CD14-positive monocyte (primary cell): ENCODE results near the gene LZTS2. TPM values are rescaled to one million over a fixed set of nuclear protein-coding genes. Genes with fewer than 3 reads are reported as not detected.

Experiments used
- DNase-seq, 3 donors: peaks; one replicate each; pipeline ENCODE4 v3.0.0-alpha.2; 2011 to 2022
- H2AFZ ChIP-seq: 2 replicates; pipeline ENCODE4 v1.6.0; 2012; ENCODE audit warnings: mild to moderate bottlenecking, low read depth, low read length, inconsistent platforms; ENCODE audit not compliant: insufficient read depth, poor library complexity, severe bottlenecking
- H3K27ac ChIP-seq, 2 donors: 1 replicate in 1 of 2; 2 replicates in 1 of 2; pipeline ENCODE4 v1.5.1; 2012 to 2013; ENCODE audit warnings: low read length in 2 of 2, control low read depth in 1 of 2, inconsistent platforms in 1 of 2, low read depth in 1 of 2, mild to moderate bottlenecking in 1 of 2
- H3K27me3 ChIP-seq, 2 donors: one replicate each; pipeline versions ENCODE4 v1.6.0 to v1.6.1; 2011 to 2013; ENCODE audit warnings: low read length in 2 of 2; ENCODE audit not compliant: control insufficient read depth in 2 of 2, insufficient read depth in 2 of 2
- H3K36me3 ChIP-seq, 2 donors: replicated peaks in 1 of 2; 1 replicate in 1 of 2; 2 replicates in 1 of 2; pipeline versions ENCODE4 v1.5.1 to v1.6.1; 2012 to 2013; ENCODE audit warnings: low read length in 2 of 2, control low read depth in 1 of 2, inconsistent platforms in 1 of 2, mild to moderate bottlenecking in 1 of 2; ENCODE audit not compliant: insufficient read depth in 2 of 2, control insufficient read depth in 1 of 2
- H3K4me1 ChIP-seq, 2 donors: 1 replicate in 1 of 2; 2 replicates in 1 of 2; pipeline versions ENCODE4 v1.5.1 to v1.6.1; 2012 to 2013; ENCODE audit warnings: low read length in 2 of 2, control low read depth in 1 of 2, inconsistent platforms in 1 of 2, mild to moderate bottlenecking in 1 of 2, moderate library complexity in 1 of 2; ENCODE audit not compliant: insufficient read depth in 2 of 2, control insufficient read depth in 1 of 2
- H3K4me2 ChIP-seq: replicated peaks from 2 replicates; pipeline ENCODE3; 2012; ENCODE audit warnings: low read length, moderate library complexity, mild to moderate bottlenecking; ENCODE audit not compliant: poor library complexity, severe bottlenecking; ENCODE audit errors: extremely low read depth
- H3K4me3 ChIP-seq, 3 experiments: fragments of 200-600 bp in 1 of 3; sonication (generic) in 1 of 3; replicated peaks in 1 of 3; 1 replicate in 2 of 3; 2 replicates in 1 of 3; pipeline ENCODE4 v1.5.1; 2011 to 2013; ENCODE audit warnings: low read length in 3 of 3, mild to moderate bottlenecking in 3 of 3, control low read depth in 2 of 3, low read depth in 2 of 3, inconsistent platforms in 1 of 3, moderate library complexity in 1 of 3
- H3K79me2 ChIP-seq: 2 replicates; pipeline ENCODE4 v1.6.0; 2012; ENCODE audit warnings: mild to moderate bottlenecking, control low read depth, inconsistent platforms, low read length, moderate library complexity; ENCODE audit not compliant: insufficient read depth
- H3K9ac ChIP-seq: 2 replicates; pipeline ENCODE4 v1.6.0; 2017; ENCODE audit warnings: low read length, mild to moderate bottlenecking; ENCODE audit not compliant: insufficient read depth, poor library complexity, severe bottlenecking
- H3K9me3 ChIP-seq, 2 donors: replicated peaks in 1 of 2; 1 replicate in 1 of 2; 2 replicates in 1 of 2; pipeline versions ENCODE4 v1.5.1 to v1.6.1; 2012 to 2013; ENCODE audit warnings: low read length in 2 of 2, control low read depth in 1 of 2; ENCODE audit not compliant: control insufficient read depth in 1 of 2, insufficient read depth in 1 of 2
- H4K20me1 ChIP-seq: 2 replicates; pipeline ENCODE4 v1.6.0; 2012; ENCODE audit warnings: mild to moderate bottlenecking, low read length, control low read depth, moderate library complexity; ENCODE audit not compliant: insufficient read depth
- H3K27ac Mint-ChIP-seq, 7 donors: one replicate each; pipeline ENCODE4 v1.8.0; 2020; ENCODE audit warnings: mild to moderate bottlenecking in 7 of 7, mixed read lengths in 7 of 7, moderate library complexity in 6 of 7, inconsistent platforms in 2 of 7
- H3K27me3 Mint-ChIP-seq, 3 donors: one replicate each; pipeline ENCODE4 v1.8.0; 2021 to 2022; ENCODE audit warnings: low read depth in 3 of 3, mild to moderate bottlenecking in 3 of 3, mixed read lengths in 3 of 3, moderate library complexity in 3 of 3, inconsistent platforms in 1 of 3
- H3K36me3 Mint-ChIP-seq, 2 donors: one replicate each; pipeline ENCODE4 v1.8.0; 2020; ENCODE audit warnings: mixed read lengths in 2 of 2, inconsistent platforms in 1 of 2, mild to moderate bottlenecking in 1 of 2
- H3K4me1 Mint-ChIP-seq: one replicate; pipeline ENCODE4 v1.8.0; 2020; ENCODE audit warnings: mild to moderate bottlenecking, mixed read lengths
- H3K4me3 Mint-ChIP-seq, 2 donors: one replicate each; pipeline ENCODE4 v1.8.0; 2020; ENCODE audit warnings: mild to moderate bottlenecking in 2 of 2, mixed read lengths in 2 of 2, moderate library complexity in 1 of 2
- H3K9me3 Mint-ChIP-seq, 7 donors: one replicate each; pipeline ENCODE4 v1.8.0; 2020 to 2022; ENCODE audit warnings: mixed read lengths in 7 of 7, mild to moderate bottlenecking in 6 of 7, moderate library complexity in 6 of 7, inconsistent platforms in 2 of 7
- WGBS: methylation state at CpG from one replicate; pipeline ENCODE4 v1.1.5; 2013; ENCODE audit warnings: missing lambda C conversion rate; ENCODE audit not compliant: insufficient coverage; 5-methylcytosine and 5-hydroxymethylcytosine counted together
- intact Hi-C, 2 donors: fragments of 100-400 bp; cut with micrococcal nuclease; formaldehyde crosslinking; loops; one replicate each; pipeline versions ENCODE4 v1.15.0 to v1.15.1; 2023
- polyA plus RNA-seq, 3 donors: library from polyadenylated mRNA; depleted of rRNA in 1 of 3; unstranded in 2 of 3; stranded (reverse) in 1 of 3; fragments of 300-500 nt in 2 of 3; fragments of >200 nt in 1 of 3; fragmentation: Illumina TruSeq in 2 of 3; gene quantifications; 1 replicate in 2 of 3; 2 replicates in 1 of 3; pipeline ENCODE4 v1.2.3, GENCODE V29; 2012 to 2021
- small RNA-seq: library from RNA; depleted of rRNA; stranded (forward); fragments of <200 nt; gene quantifications from one replicate; pipeline ENCODE3, GENCODE V24; 2012; ENCODE audit warnings: low read depth; ENCODE audit not compliant: insufficient read length
- TF ChIP-seq, protein P1 (sequence below): fragments of 200-600 bp; IDR thresholded peaks from one replicate; pipeline ENCODE4 v1.8.0; 2022; ENCODE audit warnings: antibody characterized with exemption, mild to moderate bottlenecking

Gene LZTS2
- polyA plus RNA-seq, 3 donors, result 2.8 to 9.2 (median 3.3) TPM

DNA sequence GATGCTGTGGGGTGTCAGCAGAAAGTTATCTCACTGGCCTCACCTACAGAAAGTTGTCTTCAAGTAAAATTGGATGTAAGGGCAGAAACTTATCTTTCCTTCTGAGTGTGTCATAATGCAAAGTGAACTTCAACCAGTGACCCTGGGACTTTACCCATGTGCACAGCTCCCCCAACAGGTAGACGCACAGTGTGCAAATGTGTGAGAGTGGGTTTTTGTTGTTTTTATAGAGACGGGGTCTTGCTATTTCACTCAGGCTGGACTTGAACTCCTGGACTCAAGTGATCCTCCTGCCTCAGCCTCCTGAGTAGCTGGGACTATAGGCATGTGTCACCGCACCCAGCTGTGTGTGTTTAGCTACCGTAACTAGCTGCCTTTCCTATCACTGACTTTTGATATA, 55.8 kb downstream of the LZTS2 start:
- H2AFZ ChIP-seq, result no peak overlapping the region
- peaks cover 0 to 5% of the 10 kb centered on the region in 2 donors for H3K36me3 ChIP-seq
- TF ChIP-seq, protein P1, sequence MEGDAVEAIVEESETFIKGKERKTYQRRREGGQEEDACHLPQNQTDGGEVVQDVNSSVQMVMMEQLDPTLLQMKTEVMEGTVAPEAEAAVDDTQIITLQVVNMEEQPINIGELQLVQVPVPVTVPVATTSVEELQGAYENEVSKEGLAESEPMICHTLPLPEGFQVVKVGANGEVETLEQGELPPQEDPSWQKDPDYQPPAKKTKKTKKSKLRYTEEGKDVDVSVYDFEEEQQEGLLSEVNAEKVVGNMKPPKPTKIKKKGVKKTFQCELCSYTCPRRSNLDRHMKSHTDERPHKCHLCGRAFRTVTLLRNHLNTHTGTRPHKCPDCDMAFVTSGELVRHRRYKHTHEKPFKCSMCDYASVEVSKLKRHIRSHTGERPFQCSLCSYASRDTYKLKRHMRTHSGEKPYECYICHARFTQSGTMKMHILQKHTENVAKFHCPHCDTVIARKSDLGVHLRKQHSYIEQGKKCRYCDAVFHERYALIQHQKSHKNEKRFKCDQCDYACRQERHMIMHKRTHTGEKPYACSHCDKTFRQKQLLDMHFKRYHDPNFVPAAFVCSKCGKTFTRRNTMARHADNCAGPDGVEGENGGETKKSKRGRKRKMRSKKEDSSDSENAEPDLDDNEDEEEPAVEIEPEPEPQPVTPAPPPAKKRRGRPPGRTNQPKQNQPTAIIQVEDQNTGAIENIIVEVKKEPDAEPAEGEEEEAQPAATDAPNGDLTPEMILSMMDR, result no peak
- H3K9me3 Mint-ChIP-seq, result no peaks in the 10 kb centered on the region
- WGBS, result 94% methylated on average over 2 of the region's 4 CpGs
- peaks cover 11 to 12% of the 10 kb centered on the region in 2 donors for H3K36me3 Mint-ChIP-seq
- intact Hi-C loops, result no loop called here
- H3K27me3 ChIP-seq, result peaks cover 0 to 10% of the 10 kb centered on the region in 2 donors
- no peak for DNase-seq
- no peak overlapping the region for H3K27ac Mint-ChIP-seq
- no peak overlapping the region for H3K4me2 ChIP-seq
- no peak overlapping the region for H3K9ac ChIP-seq
- H3K4me3 ChIP-seq, result no peak overlapping the region
- H3K9me3 ChIP-seq, result no peaks in the 10 kb centered on the region
- H3K4me1 Mint-ChIP-seq, result peaks cover 21% of the 10 kb centered on the region
- H3K27ac ChIP-seq, result no peak overlapping the region
- peaks cover 12 to 22% of the 10 kb centered on the region in 2 donors for H3K4me1 ChIP-seq
- H3K79me2 ChIP-seq, result peaks cover 29% of the 10 kb centered on the region
- no peaks in the 10 kb centered on the region for H4K20me1 ChIP-seq
- H3K4me3 Mint-ChIP-seq, result no peak overlapping the region
- peaks cover 10% of the 10 kb centered on the region in 3 donors for H3K27me3 Mint-ChIP-seq

DNA sequence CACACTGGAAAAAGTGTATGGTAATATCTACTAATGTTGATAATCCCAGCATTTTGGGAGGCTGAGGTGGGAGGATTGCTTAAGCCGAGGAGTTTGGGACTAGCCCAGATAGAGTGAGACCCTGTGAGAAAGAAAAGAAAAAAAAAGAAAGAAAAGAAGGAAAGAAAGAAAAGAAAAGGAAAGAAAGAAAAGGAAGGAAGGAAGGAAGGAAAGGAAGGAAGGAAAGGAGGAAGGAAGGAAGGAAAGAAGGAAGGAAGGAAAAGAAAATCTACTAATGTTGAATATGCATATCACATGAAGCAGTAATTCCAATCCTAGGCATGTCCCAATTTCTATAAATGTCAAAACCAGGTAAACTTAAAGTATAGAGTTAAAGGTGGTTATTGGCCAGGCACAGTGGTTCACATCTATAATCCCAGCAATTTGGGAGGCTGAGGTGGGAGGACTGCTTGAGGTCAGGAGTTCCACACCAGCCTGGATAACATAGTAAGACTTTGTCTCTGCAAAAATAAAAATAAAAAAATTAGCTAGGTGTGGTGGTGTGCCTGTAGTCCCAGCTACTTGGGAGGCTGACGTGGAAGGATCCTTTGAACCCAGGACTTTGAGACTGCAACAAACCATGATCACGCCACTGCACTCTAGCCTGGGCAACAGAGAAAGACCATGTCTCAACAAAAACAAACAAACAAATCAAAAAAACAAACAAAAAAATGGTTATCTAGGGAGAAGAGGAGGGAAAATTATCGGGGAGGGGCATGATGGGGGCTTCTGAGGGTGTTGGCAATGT, 57.0 kb downstream of the LZTS2 start:
- DNase-seq, result no peak
- no peak overlapping the region for H3K4me3 ChIP-seq
- Mint-ChIP-seq H3K4me3 (no peak overlapping the region), H3K27ac (no peak overlapping the region), H3K27me3 (peaks cover 4 to 6% (median 6%) of the 10 kb centered on the region in 3 donors), H3K9me3 (no peaks in the 10 kb centered on the region), H3K36me3 (peaks cover 11 to 12% of the 10 kb centered on the region in 2 donors), H3K4me1 (peaks cover 23% of the 10 kb centered on the region)
- H3K4me1 ChIP-seq, result peaks cover 16 to 30% of the 10 kb centered on the region in 2 donors
- intact Hi-C loops, result no loop called here
- TF ChIP-seq, protein P1, result no peak
- H3K4me2 ChIP-seq, result no peak overlapping the region
- WGBS, result 100% methylated on average over 1 of the region's 4 CpGs
- peaks cover 29% of the 10 kb centered on the region for H3K79me2 ChIP-seq
- H3K9me3 ChIP-seq, result no peaks in the 10 kb centered on the region
- peaks cover 0 to 5% of the 10 kb centered on the region in 2 donors for H3K36me3 ChIP-seq
- no peak overlapping the region for H3K27ac ChIP-seq
- peaks cover 0 to 2% of the 10 kb centered on the region in 2 donors for H3K27me3 ChIP-seq
- no peaks in the 10 kb centered on the region for H4K20me1 ChIP-seq
- H3K9ac ChIP-seq, result no peak overlapping the region
- no peak overlapping the region for H2AFZ ChIP-seq

Small RNA genes within 50 kb of the gene (small RNA-seq; reads per million reads assigned to genes)
- not detected for gene MIR608

Other genes starting within 250 kb of the LZTS2 start
- gene SLF2, start 86.8 kb upstream of the LZTS2 start, polyA plus RNA-seq, result 10 to 100 TPM in 1 of 3 donors, 1 to 10 TPM in 2; 5.8 to 11.3 (median 6.4) TPM
- gene SEMA4G, start 30.3 kb upstream of the LZTS2 start, polyA plus RNA-seq, result under 1 TPM in 1 of 3 donors, not detected in 2; 0.24 TPM
- gene MRPL43, start 12.3 kb upstream of the LZTS2 start, polyA plus RNA-seq, result 100 to 1,000 TPM in 1 of 3 donors, 10 to 100 TPM in 2; 69.5 to 123 (median 98.0) TPM
- gene TWNK, start 12.3 kb upstream of the LZTS2 start, polyA plus RNA-seq, result 1 to 10 TPM in 1 of 3 donors, under 1 TPM in 2; 0.31 to 1.2 (median 0.69) TPM
- under 1 TPM in 1 of 3 donors, not detected in 2; 0.73 TPM for gene PDZD7, start 31.3 kb downstream of the LZTS2 start, polyA plus RNA-seq
- 100 to 1,000 TPM in 1 of 3 donors, 10 to 100 TPM in 2; 21.3 to 152 (median 24.2) TPM for gene SFXN3, start 31.4 kb downstream of the LZTS2 start, polyA plus RNA-seq
- 1 to 10 TPM in 1 of 3 donors, under 1 TPM in 2; 0.15 to 6.6 (median 0.53) TPM for gene KAZALD1, start 62.2 kb downstream of the LZTS2 start, polyA plus RNA-seq
- not detected for gene TLX1, start 131.5 kb downstream of the LZTS2 start, polyA plus RNA-seq
- not detected for gene LBX1, start 229.7 kb downstream of the LZTS2 start, polyA plus RNA-seq